GM21515 (cell line): ENCODE data around the gene RNASE8.

Experiments
- ATAC-seq: cut with Tn5 transposase; IDR thresholded peaks from one replicate; pipeline ENCODE4 v1.9.1; 2021; ENCODE audit not compliant: unreplicated experiment

The RNASE8 gene

GRCh38 chr14:21072031-21072473 is 14.4 kb downstream of the RNASE8 start:
- ATAC-seq = no peak

DNA sequence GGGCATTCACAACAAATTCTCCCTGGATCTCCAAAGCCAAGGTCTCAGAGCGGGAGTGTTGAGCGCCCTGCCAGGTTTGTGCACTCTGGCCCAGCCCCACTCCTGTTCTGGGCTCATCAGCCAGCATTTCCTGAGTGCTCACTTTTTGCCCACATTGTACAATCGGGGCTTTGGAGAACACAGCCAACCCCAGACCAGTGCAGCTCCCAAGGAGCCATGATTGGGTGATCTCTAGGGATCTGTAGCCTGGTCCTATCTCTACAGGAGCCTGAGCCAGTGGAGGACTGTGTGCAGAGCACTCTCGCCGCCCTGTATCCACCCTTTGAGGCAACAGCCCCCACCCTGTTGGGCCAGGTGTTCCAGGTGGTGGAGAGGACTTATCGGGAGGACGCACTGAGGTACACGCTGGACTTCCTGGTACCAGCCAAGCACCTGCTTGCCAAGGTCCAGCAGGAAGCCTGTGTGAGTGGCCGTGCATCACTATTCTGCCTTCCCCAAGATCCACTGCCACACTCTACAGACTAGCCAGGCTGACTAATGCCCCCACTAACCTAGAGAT is 15.2 kb downstream of the RNASE8 start:
- ATAC-seq = no peak

- no peak for ATAC-seq
Measured at GRCh38 chr14:21073921-21074320, 16.3 kb downstream of the RNASE8 start.

DNA sequence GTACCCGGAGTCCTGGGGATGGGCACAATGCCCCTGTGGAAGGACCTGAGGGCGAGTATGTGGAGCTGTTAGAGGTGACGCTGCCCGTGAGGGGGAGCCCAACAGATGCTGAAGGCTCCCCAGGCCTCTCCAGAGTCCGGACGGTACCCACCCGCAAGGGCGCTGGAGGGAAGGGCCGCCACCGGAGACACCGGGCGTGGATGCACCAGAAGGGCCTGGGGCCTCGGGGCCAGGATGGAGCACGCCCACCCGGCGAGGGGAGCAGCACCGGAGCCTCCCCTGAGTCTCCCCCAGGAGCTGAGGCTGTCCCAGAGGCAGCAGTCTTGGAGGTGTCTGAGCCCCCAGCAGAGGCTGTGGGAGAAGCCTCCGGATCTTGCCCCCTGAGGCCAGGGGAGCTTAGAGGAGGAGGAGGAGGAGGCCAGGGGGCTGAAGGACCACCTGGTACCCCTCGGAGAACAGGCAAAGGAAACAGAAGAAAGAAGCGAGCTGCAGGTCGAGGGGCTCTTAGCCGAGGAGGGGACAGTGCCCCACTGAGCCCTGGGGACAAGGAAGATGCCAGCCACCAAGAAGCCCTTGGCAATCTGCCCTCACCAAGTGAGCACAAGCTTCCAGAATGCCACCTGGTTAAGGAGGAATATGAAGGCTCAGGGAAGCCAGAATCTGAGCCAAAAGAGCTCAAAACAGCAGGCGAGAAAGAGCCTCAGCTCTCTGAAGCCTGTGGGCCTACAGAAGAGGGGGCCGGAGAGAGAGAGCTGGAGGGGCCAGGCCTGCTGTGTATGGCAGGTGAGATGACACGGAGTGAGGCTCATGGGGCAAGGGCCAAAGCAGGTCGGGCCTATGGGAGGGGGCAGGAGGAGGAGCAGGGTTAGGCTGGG is 17.0 kb downstream of the RNASE8 start:
- ATAC-seq = no peak

DNA sequence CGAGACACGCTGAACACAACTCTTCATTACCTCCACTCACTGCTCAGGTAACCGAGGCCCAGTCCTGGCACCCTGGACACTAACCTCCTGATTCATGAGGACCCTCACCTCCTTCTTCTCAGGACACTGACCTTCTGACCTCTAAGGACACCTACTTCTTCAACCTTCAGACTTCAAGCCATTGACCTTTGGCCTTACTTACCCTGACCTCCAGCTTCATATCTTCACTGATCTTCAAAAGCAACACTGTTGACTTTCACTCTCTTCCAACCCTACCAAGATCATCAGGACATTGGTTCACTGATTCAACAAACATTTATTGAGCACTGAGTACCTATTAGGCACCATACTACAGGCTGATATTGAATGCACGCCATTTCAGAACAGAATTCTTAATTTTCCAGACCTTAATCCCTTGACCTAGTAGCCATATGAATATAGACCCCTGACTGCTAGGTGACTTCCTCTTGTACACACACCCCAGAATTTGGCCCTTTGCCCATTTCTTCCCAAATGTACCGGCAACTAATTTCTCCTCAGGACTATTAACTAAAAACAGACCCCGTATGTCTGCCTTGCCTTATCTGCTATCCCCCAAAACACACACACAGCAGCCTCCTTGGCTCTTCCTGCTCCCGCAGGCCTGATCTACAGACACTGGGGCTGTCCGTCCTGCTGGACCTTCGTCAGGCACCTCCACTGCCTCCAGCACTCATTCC is 18.3 kb downstream of the RNASE8 start:
- ATAC-seq = no peak

GRCh38 chr14:21077672-21078071 is 20.1 kb downstream of the RNASE8 start:
- ATAC-seq = no peak

DNA sequence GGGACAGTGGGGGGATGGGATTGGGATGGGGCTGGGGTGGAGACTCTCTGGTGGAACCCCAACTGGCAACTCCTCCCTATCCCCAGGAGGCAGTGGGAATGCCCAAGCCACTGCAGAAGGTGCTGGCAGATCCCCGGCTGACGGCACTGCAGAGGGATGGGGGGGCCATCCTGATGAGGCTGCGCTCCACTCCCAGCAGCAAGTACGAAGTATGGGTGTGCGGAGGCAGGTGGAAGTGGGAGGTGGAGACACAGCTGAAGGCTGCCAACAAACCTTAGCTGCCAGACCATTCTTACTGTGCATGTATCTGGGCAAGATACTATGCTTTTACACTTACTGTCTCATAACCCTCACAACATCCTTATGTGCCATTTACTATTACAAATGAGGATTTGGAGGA is 20.7 kb downstream of the RNASE8 start:
- no peak for ATAC-seq

GRCh38 chr14:21078726-21079125 is 21.1 kb downstream of the RNASE8 start:
- no peak for ATAC-seq

DNA sequence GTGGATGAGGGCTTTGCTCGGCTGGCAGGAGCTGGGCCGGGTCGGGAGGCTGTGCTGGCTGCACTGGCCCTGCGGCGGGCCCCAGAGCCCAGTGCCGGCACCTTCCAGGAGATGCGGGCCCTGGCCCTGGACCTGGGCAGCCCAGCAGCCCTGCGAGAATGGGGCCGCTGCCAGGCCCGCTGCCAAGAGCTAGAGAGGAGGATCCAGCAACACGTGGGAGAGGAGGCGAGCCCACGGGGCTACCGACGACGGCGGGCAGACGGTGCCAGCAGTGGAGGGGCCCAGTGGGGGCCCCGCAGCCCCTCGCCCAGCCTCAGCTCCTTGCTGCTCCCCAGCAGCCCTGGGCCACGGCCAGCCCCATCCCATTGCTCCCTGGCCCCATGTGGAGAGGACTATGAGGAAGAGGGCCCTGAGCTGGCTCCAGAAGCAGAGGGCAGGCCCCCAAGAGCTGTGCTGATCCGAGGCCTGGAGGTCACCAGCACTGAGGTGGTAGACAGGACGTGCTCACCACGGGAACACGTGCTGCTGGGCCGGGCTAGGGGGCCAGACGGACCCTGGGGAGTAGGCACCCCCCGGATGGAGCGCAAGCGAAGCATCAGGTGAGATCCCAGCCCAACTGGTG is 24.0 kb downstream of the RNASE8 start:
- ATAC-seq = no peak

- ATAC-seq = no peak
Measured at GRCh38 chr14:21083565-21084325, 26.1 kb downstream of the RNASE8 start.

DNA sequence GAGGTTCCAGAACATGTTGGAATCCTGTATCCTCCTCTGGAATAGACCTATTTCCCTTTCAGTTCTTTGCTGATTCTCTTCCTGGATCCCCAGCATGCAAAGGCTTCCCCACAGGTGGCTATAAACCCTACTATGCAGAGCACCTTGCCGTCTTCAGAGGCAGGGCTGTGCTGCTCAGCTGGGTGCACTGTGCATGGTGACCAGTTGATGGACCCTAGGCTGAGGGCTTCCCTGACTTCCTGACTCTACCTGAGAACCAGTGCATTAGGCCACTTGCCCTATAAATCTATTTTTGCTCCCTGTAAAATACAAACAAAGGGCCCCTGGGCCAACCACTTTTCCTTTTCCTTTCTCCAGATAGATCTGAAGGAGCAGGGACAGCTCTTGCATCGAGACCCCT is 26.8 kb downstream of the RNASE8 start:
- ATAC-seq = no peak

DNA sequence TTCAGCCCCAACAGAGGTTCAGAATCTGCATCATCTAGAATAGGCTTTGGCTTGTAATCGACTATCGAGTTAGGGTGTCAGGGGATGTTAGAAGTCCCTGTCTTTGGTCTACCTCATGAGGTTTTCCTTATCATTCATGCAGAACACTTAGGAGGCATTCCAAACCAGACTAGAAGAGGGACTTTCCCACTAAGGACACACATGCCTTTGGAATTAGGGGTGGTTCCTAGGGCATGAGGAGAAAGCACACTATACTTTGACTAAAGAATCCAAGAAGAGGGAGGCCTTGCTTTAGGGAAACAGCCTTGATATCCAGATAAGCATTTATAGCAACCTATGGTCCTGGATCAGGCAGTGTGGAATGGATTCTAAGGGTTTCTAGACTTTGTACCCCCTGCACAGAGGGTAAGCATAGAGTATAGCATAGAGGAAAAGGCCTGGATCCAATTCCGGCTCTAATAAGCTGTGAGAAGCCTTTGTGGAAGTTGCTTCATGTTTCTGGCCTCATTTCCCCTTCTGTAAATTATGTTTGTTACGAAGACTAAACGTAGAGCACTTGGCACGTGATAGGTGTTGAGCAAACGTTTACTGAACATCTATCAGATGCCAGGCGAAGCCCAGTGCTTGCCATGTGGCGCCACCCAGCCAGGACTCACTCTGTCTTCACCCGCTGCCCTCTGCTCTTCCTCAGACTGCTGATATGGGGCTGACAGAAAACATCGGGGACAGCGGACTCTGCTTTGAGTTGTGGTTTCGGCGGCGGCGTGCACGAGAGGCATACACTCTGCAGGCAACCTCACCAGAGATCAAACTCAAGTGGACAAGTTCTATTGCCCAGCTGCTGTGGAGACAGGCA is 27.6 kb downstream of the RNASE8 start:
- no peak for ATAC-seq

DNA sequence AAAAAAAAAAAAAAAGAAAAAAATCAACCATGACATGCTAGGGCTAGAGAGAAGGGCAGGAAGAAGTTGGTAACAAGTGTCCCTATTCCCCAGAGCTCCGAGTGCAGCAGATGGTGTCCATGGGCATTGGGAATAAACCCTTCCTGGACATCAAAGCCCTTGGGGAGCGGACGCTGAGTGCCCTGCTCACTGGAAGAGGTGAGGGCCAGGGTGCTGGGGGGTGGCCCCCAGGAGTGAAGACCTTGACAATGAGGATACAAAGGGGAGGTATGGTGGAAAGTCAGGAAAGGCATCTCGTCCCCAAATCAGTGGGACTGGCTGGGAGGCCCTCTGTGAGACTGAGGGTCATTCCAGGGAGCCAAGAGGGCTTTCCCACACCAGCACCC is 29.3 kb downstream of the RNASE8 start:
- no peak for ATAC-seq

- no peak for ATAC-seq
Measured at GRCh38 chr14:21087294-21088091, 29.9 kb downstream of the RNASE8 start.

DNA sequence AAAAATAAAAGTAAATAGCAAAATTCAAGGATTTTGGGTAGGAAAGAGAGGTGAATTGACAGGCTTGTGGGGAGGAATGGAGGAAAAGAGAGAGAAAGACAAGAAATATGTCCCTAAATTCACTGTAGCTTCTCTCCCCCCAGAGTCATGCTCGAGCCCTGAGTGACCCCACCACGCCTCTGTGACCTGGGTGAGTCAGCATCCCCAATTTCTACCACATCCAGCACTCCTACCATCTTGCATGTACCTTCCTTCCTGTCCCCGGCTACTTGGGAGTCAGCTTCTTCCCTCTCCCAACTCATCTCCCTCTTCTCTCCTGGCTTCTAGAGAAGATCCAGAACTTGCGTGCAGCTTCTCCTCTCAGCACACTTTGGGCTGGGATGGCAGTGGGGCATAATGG is 31.1 kb downstream of the RNASE8 start:
- ATAC-seq = no peak

DNA sequence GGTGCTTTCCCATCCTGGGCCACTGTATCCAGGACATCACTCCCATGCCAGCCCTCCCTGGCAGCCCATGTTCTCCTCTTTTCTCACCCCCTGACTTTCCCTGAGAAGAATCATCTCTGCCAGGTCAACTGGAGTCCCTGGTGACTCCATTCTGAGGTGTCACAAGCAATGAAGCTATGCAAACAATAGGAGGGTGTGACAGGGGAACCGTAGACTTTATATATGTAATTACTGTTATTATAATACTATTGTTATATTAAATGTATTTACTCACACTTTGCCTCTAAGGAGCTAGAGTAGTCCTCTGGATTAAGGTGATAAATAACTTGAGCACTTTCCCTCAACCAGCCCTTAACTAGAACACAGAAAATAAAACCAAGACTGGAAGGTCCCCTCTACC is 31.6 kb downstream of the RNASE8 start:
- ATAC-seq = no peak

DNA sequence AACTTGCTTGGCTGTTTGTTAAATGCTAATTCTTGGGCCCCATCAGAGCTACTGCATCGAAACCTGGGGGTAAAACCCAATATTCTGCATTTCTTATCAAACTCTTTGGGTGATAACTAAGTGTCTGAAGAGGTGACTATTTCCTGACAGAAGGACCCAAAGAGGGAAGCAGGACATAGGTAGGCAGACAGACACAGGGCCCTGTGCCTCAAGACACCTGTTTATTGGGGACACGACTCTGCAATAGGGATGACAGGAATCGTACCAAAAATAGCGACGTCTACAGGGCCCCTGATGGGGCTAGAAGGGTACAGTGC is 32.2 kb downstream of the RNASE8 start:
- no peak for ATAC-seq

DNA sequence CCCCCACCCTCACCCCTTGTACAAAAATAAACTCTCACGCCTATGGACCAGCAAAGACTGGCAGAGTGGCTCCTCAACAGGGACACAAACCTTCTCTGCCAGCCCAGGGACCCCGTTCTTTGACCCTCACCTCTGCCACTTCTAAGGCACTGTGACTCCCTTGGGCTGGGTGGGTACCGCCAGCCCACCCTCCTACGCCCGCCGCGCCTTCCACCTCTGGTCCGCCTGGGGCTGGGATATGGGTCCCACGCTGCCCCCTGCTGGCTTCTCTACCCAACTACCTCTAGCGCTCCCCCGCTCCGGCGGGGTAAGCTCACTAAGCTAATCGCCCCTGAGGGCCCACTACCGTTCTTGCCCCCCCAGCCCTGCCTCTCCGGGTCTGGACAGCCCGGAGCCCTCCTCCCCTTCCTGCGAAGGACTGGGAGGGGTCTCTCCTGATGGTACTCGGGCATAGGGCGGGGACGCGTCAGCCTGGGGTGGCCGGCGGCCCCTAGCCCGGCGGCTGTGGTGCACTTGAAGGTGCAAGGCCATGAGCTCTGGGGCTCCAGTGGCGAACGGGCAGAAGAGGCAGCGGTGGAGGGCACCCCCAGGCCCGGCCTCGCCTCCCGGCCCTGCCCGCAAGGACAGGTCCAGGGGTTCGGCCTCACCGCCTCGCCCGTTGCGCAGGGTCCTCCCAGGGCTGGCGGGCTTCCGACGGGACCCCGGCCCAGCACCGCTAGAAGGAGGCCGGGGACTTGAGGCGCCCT is 32.7 kb downstream of the RNASE8 start:
- ATAC-seq = no peak
